NT2/D1 (cell line): Measurements from ENCODE around the gene QPCT.

Source experiments
- DNase-seq: peaks from one replicate; pipeline ENCODE4 v3.0.0-alpha.2; 2011; ENCODE audit warnings: low read depth, low spot score
- H3K27me3 ChIP-seq: 2 replicates; pipeline ENCODE4 v1.6.0; 2011; ENCODE audit warnings: mild to moderate bottlenecking; ENCODE audit not compliant: insufficient read length, insufficient read depth
- H3K36me3 ChIP-seq: 2 replicates; pipeline ENCODE4 v1.6.1; 2011; ENCODE audit warnings: mild to moderate bottlenecking, low read length, mixed read lengths; ENCODE audit not compliant: insufficient read depth, insufficient read length
- H3K4me1 ChIP-seq: 2 replicates; pipeline ENCODE4 v1.5.1; 2011; ENCODE audit not compliant: insufficient read depth, insufficient read length
- H3K4me3 ChIP-seq: 2 replicates; pipeline ENCODE4 v1.5.1; 2011; ENCODE audit warnings: low read depth; ENCODE audit not compliant: insufficient read length
- H3K9ac ChIP-seq: 2 replicates; pipeline ENCODE4 v1.6.0; 2011; ENCODE audit warnings: low read depth; ENCODE audit not compliant: insufficient read length
- H3K9me3 ChIP-seq: 2 replicates; pipeline ENCODE4 v1.5.1; 2011; ENCODE audit warnings: mild to moderate bottlenecking, low read length; ENCODE audit not compliant: insufficient read depth
- SUZ12 ChIP-seq: IDR thresholded peaks from 2 replicates; pipeline ENCODE4 v1.6.1; 2011; ENCODE audit not compliant: insufficient read length, insufficient read depth; ENCODE audit errors: extremely low read depth
- YY1 ChIP-seq: IDR thresholded peaks from 2 replicates; pipeline ENCODE4 v1.6.1; 2011; ENCODE audit not compliant: insufficient read length, insufficient read depth
- ZNF274 ChIP-seq: IDR thresholded peaks from 2 replicates; pipeline ENCODE4 v1.6.1; 2011; ENCODE audit warnings: mild to moderate bottlenecking, low read depth, low read length

The QPCT gene

GRCh38 chr2:37302701-37303252, 41.7 kb upstream of the QPCT start:
- DNase-seq: no peak
- no peak overlapping the region for H3K9ac ChIP-seq
- TF ChIP-seq ZNF274: no peak
- no peak for TF ChIP-seq SUZ12
- no peak for TF ChIP-seq YY1
- H3K9me3 ChIP-seq: peaks cover 10% of the 10 kb centered on the region; the same call in 1 of the 2 replicates
- peaks cover 10% of the 10 kb centered on the region for H3K36me3 ChIP-seq
- H3K4me3 ChIP-seq: no peak overlapping the region
- H3K27me3 ChIP-seq: no peaks in the 10 kb centered on the region
- no peaks in the 10 kb centered on the region for H3K4me1 ChIP-seq

- Histone ChIP-seq H3K36me3 (peaks cover 10% of the 10 kb centered on the region), H3K9ac (no peak overlapping the region), H3K27me3 (no peaks in the 10 kb centered on the region), H3K9me3 (peaks cover 10% of the 10 kb centered on the region; the same call in 1 of the 2 replicates), H3K4me3 (no peak overlapping the region), H3K4me1 (no peaks in the 10 kb centered on the region)
- DNase-seq: no peak
- TF ChIP-seq ZNF274: no peak
- no peak for TF ChIP-seq SUZ12
- TF ChIP-seq YY1: no peak
Observed at GRCh38 chr2:37306024-37306423, 38.4 kb upstream of the QPCT start.

- Histone ChIP-seq H3K36me3 (peaks cover 10% of the 10 kb centered on the region), H3K27me3 (no peaks in the 10 kb centered on the region), H3K9ac (no peak overlapping the region), H3K4me1 (no peaks in the 10 kb centered on the region), H3K4me3 (no peak overlapping the region), H3K9me3 (peaks cover 10% of the 10 kb centered on the region; the same call in 1 of the 2 replicates)
- DNase-seq: no peak
- TF ChIP-seq ZNF274 (no peak), YY1 (no peak)
Observed at GRCh38 chr2:37307500-37307899, 36.9 kb upstream of the QPCT start.

GRCh38 chr2:37315364-37315763, 29.1 kb upstream of the QPCT start:
- Histone ChIP-seq H3K36me3 (peaks cover 19% of the 10 kb centered on the region), H3K4me3 (no peak overlapping the region), H3K9ac (no peak overlapping the region), H3K4me1 (no peaks in the 10 kb centered on the region), H3K9me3 (no peaks in the 10 kb centered on the region), H3K27me3 (no peaks in the 10 kb centered on the region)
- TF ChIP-seq SUZ12: no peak
- TF ChIP-seq YY1: no peak
- no peak for TF ChIP-seq ZNF274
- no peak for DNase-seq

- H3K4me1 ChIP-seq: no peaks in the 10 kb centered on the region
- TF ChIP-seq SUZ12 (no peak), YY1 (no peak), ZNF274 (no peak)
- no peaks in the 10 kb centered on the region for H3K27me3 ChIP-seq
- no peak overlapping the region for H3K9ac ChIP-seq
- no peak for DNase-seq
- H3K9me3 ChIP-seq: no peaks in the 10 kb centered on the region
- peaks cover 19% of the 10 kb centered on the region for H3K36me3 ChIP-seq
- no peak overlapping the region for H3K4me3 ChIP-seq
Observed at GRCh38 chr2:37316181-37316580, 28.2 kb upstream of the QPCT start.

GRCh38 chr2:37317746-37318145, 26.7 kb upstream of the QPCT start:
- Histone ChIP-seq H3K4me3 (no peak overlapping the region), H3K9me3 (no peaks in the 10 kb centered on the region), H3K4me1 (no peaks in the 10 kb centered on the region), H3K36me3 (peaks cover 30% of the 10 kb centered on the region), H3K9ac (no peak overlapping the region), H3K27me3 (no peaks in the 10 kb centered on the region)
- TF ChIP-seq YY1: no peak
- TF ChIP-seq SUZ12: no peak
- no peak for TF ChIP-seq ZNF274
- no peak for DNase-seq

- no peaks in the 10 kb centered on the region for H3K27me3 ChIP-seq
- H3K36me3 ChIP-seq: peaks cover 27% of the 10 kb centered on the region
- no peak overlapping the region for H3K9ac ChIP-seq
- H3K4me1 ChIP-seq: no peaks in the 10 kb centered on the region
- no peak for TF ChIP-seq YY1
- TF ChIP-seq ZNF274: no peak
- no peak for TF ChIP-seq SUZ12
- no peak for DNase-seq
- H3K9me3 ChIP-seq: no peaks in the 10 kb centered on the region
- H3K4me3 ChIP-seq: no peak overlapping the region
Observed at GRCh38 chr2:37318401-37318800, 26.0 kb upstream of the QPCT start.
